HG03520 (cell line): ENCODE measurements around the gene EMX2.

Experiments
- ATAC-seq: cut with Tn5 transposase; IDR thresholded peaks from one replicate; pipeline ENCODE4 v1.9.1; 2021; ENCODE audit warnings: mild to moderate bottlenecking, moderate library complexity; ENCODE audit not compliant: unreplicated experiment

The EMX2 gene

DNA sequence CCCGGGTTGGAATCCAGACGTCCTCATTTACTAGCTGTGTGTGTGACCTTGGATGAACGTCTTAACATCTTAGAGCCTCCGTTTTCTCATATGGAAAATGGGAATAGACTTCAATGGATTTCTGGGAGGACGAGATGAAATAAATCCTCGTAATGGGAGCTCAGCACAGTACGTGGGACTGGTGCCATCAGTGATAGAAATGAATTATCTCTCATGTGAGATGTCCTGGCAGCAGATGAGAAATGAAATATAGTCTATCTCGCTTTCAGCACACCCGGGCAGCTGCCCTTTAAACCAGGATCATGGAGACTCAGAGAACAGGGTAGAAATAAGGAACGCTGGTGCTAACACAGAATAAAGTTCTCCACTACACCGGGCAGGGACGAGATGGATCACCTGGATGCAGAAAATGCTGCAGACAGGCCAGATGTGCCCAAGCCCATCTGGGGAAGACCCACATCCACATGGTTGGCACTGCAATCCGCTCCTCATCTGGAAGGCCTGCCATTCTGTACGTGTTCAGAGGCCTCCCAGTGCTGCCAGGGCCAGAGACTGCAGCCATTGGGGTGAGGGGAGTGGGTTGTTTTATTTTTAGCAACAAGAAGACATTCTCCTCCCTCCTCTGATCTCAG, 11.1 kb upstream of the EMX2 start:
- ATAC-seq = no peak

GRCh38 chr10:117532003-117532385, 10.6 kb upstream of the EMX2 start:
- ATAC-seq = no peak

DNA sequence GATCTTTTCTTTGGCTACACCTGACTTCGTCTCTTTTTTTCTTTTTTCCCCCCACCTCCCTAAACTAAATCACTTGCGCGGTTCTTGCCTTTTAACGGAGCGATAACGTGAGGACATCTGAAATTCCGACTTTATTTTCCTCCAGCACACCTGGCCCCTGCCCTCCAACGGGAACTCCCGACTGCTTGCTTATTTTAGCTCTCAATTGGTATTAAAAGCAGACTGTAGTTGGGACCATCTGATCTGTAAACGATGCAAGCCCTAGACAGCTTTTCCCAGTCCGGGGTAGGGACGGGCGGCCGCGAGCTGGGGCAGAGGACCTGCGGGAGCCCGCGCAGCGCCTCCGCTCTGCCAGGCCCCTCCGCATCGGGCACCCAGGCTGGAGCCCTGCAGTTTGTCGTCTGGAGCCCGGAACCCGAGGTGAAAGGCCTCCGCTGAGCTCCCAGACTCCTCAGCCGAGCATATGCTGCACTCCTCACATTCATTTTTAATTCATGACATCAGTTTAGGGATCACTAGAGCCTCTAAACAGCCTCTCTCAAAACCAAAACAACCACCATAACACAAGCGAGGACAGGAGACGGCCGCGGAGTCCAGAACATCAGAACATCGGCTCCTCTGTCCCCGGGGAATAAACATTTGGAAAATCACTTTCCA, 10.0 kb upstream of the EMX2 start:
- ATAC-seq = no peak

GRCh38 chr10:117533507-117534281, 8.9 kb upstream of the EMX2 start:
- ATAC-seq = no peak

GRCh38 chr10:117534321-117535297, 7.9 kb upstream of the EMX2 start:
- no peak for ATAC-seq

GRCh38 chr10:117535298-117536071, 7.1 kb upstream of the EMX2 start:
- ATAC-seq = no peak

DNA sequence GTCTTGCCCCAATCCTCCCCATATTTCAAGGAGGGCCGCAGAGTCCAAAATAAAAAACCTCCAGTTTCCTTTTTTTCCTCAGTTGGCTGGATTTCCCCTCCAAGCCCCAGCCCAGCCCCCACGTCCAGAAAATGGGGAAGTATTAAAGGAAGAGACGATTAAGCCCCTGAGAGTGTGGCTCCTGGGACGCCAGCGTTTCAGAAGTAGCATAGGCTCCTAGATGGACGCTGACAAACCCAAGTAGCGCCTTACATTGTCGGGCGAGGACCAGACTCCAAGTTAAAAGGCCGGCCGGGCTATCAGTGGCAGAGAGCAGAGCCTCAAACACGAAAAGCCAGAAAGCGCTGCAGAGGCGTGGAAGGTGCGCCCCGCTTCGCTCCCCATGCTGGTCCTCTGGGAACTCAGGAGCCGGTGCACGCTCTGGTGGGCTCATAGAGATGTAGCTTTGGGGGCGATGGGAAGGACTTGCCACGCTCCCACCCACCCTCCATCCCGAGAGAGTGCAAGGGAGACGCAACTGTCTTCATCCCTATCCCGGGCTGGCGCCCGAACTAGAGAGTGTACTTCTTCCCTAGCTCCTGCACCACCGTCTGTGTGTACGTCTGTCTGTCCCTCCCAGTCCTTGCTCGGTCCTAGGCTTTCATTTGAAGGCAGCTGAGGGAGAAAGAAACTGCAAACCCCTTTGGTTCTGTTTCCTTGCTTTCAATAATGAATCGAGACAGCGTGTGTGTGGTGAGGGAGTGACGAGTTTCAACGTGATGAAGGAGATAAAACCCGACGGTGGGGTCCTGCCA, 6.3 kb upstream of the EMX2 start:
- ATAC-seq = no peak

DNA sequence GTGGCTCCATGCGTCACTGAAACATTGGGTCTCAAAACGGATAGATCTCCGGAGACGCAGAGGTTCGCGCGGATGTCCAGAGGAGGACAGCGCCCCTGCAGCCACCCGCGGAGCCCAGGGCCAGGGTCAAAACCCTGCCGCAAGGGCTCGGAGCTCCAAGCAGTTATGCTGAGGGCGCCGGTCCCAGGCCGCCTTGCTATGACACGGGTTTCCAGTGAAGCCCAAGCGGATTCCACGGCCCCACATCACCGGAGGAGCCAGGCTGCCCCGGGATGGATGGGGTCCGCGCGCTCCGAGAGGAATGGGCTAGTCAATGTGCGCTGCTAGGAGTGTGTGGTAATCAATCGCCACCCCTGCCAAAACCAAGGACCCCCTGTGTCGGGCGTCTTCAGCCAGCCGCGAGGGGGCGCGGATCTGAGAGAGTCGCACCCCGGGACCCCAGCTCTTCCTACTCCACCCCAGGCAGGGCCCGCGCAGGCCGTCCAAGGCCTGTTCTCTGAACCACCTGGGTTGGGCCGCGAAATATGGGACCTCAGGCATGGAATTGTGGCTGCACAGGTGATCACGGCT, 5.6 kb upstream of the EMX2 start:
- no peak for ATAC-seq

GRCh38 chr10:117537436-117537903, 5.1 kb upstream of the EMX2 start:
- ATAC-seq = no peak

DNA sequence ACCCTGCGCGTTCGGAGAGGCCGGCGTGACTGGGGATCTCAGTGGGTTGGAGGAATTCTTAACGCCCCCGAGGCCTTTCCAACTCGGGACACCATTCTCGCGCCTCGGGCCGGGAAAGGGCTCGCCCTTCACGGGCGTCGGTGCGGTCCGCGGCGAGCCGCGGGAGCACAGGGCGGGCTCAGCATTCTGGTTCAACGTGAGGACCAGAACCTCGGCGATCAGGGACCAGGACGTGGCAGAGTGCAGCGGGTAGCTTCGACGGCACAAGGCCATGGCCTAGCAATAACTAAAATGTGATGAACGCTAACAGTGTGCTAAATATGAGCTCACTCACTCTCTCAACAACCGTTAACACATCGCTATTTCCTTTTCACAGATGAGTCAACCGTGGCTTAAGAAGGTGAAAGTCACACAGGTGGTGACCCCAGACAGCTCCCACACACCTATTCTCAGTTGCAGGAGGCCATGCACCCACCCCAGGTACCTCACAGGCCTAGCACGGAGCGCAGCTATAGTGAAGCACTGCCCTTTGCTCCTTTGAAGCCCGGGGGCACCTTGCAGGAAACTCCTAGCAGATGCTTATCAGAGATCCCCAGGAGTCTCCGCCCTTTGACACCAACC, 4.5 kb upstream of the EMX2 start:
- ATAC-seq = peak; percentile 59

DNA sequence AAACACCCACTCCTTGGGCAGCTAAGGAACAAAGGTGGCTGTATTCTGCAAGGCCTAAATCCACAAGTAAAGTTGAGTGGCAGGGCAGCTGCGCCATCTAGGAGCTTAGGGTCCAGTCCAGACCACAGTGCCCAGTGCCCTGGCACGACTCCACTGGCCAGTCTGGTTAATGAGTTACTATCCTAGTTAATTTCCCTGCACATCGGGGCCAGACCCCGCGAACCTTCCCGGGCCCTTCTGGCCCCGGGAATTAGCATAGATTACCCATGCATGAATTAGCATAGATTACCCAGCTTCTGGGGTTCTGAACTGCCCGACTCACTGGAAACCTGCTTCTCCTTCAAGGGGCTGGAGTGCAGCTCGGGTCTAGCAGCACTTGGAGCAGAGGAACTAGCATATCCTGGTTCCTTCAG, 3.2 kb upstream of the EMX2 start:
- ATAC-seq = no peak

DNA sequence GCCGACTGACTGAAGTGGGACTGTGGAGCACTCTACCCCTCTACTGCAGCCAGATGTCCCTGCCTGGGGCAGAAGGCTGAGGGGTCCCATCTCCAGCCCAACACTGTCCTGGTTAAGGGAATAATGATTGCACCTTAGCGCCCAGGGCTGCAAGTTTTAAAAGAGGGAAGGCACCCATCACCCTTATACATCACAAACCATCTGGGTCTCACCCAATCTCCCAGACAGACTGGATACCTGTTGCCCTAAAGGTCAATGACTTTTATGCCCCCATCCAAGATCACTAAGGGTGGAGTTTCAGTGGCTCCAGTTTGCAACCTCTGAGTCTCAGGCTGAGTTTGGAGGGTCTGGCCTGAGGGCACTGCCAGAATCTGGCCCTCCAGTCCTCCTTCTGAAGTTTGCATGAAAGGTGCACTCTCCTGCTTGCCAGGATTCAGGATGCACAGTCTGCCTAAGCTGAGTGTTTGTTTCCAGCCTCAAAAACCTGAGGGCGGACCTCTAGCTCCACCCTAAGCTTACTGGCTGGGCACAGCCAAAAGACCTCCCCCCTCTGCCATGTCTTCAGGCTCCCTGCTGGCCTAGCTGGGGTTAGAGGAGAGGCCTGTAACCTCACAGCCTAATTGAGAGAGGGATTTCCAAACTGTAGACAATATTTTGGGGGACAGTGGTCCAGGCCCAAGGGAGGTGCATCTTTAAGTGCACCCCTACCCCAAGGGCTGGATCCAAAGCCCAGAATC, 2.5 kb upstream of the EMX2 start:
- ATAC-seq = no peak

DNA sequence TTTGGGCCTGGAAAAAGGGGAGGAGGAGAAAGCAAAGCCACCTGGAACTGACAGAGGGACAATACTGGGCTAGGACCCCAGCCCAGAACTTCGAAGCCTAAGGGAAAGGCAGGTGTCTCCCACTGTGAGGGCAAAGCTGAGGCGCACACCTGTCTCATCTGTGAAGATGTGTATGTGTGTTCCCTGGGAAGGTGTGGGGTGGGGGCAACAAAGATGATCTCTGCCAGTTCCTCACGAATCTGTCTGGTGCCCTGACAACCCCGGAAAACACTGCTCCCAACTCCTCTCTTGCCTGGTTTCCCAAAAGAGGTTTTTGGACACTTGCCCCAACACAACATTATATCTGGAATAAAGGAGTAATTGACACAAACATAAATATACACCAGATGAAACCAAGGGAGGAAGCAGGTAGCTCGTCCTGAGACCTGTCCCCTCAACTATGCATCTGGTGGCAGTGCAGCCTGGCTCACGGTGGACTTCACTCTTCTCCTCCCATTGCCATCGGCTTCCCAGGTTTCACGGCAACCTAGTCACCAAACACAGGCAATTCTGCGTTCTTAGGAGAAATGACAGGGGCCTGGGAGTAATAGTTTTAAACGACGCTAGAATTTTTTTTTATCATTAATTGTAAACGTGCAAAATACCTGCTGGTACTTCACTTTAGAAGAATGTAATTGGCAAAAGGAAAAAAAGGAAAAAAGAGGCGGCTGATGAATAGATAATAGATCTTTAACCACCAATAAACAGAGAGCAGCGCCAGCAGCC, 1.7 kb upstream of the EMX2 start:
- ATAC-seq = no peak

DNA sequence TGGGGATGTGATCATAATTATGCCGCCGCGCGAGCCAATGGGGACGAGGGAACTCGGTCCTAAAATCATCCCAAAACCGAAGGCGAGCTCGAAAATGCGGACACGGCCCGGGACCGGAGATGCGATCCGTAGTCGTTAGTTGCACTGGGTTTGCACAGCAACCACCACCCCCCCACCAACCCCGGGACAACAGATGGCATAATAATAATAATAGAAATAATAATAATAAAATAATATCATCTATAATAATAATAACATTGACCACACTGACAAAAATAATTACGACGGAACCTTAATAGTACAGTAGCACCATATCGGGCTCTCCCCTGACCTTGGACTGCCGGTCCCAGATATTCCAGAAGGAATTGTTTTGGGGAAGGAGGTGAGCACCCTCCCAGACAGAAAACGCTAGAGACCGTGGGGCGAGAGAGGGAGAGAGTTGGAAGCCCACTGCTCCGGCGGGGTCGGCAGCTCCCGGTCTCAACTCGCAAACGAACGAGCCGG, 1.1 kb upstream of the EMX2 start:
- no peak for ATAC-seq

- no peak for ATAC-seq
These were observed 439 bp upstream of the EMX2 start for GRCh38 chr10:117541909-117542705.
